ENCODE measurements around the gene OSTM1.

GRCh38 chr6:108008363-108008762 is 66.2 kb downstream of the OSTM1 start:
- TF ChIP-seq, protein P1, sequence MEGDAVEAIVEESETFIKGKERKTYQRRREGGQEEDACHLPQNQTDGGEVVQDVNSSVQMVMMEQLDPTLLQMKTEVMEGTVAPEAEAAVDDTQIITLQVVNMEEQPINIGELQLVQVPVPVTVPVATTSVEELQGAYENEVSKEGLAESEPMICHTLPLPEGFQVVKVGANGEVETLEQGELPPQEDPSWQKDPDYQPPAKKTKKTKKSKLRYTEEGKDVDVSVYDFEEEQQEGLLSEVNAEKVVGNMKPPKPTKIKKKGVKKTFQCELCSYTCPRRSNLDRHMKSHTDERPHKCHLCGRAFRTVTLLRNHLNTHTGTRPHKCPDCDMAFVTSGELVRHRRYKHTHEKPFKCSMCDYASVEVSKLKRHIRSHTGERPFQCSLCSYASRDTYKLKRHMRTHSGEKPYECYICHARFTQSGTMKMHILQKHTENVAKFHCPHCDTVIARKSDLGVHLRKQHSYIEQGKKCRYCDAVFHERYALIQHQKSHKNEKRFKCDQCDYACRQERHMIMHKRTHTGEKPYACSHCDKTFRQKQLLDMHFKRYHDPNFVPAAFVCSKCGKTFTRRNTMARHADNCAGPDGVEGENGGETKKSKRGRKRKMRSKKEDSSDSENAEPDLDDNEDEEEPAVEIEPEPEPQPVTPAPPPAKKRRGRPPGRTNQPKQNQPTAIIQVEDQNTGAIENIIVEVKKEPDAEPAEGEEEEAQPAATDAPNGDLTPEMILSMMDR (IDR thresholded peaks at IDR 0.05): no peak
- no peak for TF ChIP-seq POLR2A (IDR thresholded peaks at IDR 0.05)
